ENCODE data around the gene CEP290.

Gene CEP290

DNA sequence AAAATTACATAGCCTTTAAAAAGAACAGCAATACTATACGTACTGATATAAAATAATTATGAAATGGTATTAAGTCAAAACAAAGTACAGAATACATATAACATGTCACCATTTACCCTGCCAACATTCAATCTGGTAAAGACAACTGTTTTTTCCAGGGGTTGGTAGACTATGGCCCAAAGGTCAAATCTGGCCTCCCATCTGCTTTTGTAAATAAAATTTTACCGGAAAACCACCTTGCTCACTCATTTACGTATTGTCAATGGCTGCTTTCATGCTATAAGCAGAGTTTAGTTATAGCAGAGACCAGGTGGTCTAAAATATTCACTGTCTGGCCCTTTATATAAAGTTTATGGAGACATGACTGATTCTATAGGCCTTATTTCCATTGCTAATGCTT, 14.0 kb downstream of the CEP290 start:
- DNase-seq (no peak), ATAC-seq (replicated peaks) (no peak)
- Mint-ChIP-seq H3K36me3 (ENCODE audit: insufficient read depth) (peaks cover 18% of the 10 kb centered on the region), H3K9me3 (no peaks in the 10 kb centered on the region), H3K27ac (no peak overlapping the region), H3K4me1 (ENCODE audit: low read depth in 2 of 2) (peaks cover 0 to 7% of the 10 kb centered on the region in 2 donors), H3K27me3 (no peaks in the 10 kb centered on the region), H3K4me3 (no peak overlapping the region)

GRCh38 chr12:88127099-88127498, 14.8 kb downstream of the CEP290 start:
- DNase-seq (no peak), ATAC-seq (replicated peaks) (no peak)
- Mint-ChIP-seq H3K4me3 (no peak overlapping the region), H3K9me3 (no peaks in the 10 kb centered on the region), H3K36me3 (ENCODE audit: insufficient read depth) (peaks cover 18% of the 10 kb centered on the region), H3K27ac (no peak overlapping the region), H3K27me3 (no peaks in the 10 kb centered on the region), H3K4me1 (ENCODE audit: low read depth in 2 of 2) (peaks cover 0 to 5% of the 10 kb centered on the region in 2 donors)

DNA sequence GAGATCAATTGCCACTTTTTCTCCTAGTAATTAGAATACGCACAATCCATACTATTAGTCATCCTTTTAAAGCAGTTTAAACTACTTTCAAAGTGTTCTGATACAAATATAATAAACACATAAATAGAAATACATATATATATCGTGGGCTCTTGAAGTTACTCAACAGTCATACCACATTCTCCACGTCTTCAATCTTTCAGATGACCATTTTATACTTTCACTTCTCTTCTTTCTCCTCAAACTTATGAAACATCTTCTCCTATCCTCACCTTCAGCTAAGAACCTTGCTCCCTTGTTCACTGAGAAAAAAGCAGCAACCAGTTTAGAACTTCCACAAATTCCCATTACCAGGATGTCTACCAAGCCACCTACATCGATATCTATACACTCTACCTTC, 19.2 kb downstream of the CEP290 start:
- no peaks in the 10 kb centered on the region for H3K9me3 Mint-ChIP-seq

DNA sequence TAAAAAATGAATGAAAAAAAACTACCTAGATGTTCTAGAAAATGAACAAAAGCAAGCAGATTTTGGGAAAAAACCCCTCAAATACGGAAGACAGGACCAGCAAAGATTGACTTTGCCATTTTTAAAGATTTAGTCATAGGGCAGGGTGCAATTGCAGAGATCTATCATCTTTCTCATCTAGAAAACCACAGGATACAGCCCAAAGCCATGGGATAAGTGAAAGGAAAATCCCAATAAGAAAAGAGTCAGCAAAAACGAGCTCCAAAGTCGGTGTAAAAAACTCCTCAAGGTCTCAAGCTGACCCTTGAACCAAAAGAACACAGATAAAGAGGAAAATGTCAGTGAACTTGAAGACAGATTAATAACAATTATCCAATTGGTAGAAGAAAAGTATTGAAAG, 28.0 kb downstream of the CEP290 start:
- Mint-ChIP-seq H3K27me3 (no peaks in the 10 kb centered on the region), H3K4me1 (ENCODE audit: low read depth in 2 of 2) (no peaks in the 10 kb centered on the region), H3K36me3 (ENCODE audit: insufficient read depth) (peaks cover 56% of the 10 kb centered on the region), H3K27ac (no peak overlapping the region), H3K4me3 (no peak overlapping the region), H3K9me3 (no peaks in the 10 kb centered on the region)
- DNase-seq, result no peak
- ATAC-seq (replicated peaks), result no peak

More for the DNA sequence above, 19.2 kb downstream of the CEP290 start:
- H3K4me1 Mint-ChIP-seq (ENCODE audit: low read depth in 2 of 2), result no peaks in the 10 kb centered on the region
- no peak for DNase-seq
- H3K36me3 Mint-ChIP-seq (ENCODE audit: insufficient read depth), result peaks cover 23% of the 10 kb centered on the region
- no peak for ATAC-seq (replicated peaks)
- H3K27me3 Mint-ChIP-seq, result no peaks in the 10 kb centered on the region
- H3K4me3 Mint-ChIP-seq, result no peak overlapping the region
- no peak overlapping the region for H3K27ac Mint-ChIP-seq

DNA sequence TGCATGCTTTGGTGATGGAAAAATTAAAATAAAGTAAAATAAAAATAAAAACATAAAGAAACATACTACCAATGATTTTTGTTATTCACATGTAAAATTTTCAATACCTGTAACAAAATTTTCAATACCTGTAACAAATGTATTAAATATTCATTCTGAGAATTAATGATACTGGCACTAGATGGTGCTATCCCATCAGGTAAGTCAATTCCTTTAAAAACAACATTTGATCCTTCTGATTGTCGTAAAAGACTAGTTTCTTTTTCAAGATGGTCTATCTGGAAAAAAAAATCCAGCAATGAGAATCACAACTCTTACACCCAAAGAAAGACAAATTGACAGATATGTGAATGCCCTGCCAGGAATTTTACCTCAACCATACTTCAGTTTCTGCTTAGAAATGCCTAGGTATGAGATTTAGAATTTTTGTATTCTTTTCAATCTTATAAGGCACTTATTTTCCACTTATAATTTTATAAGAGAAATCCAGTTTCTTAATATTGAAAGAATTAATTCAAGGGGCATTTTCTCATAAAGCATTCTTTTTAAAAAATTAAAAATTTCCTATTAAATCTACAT, 30.7 kb downstream of the CEP290 start:
- H3K4me1 Mint-ChIP-seq (ENCODE audit: low read depth in 2 of 2), result no peaks in the 10 kb centered on the region
- ATAC-seq (replicated peaks), result no peak
- DNase-seq, result no peak
- no peaks in the 10 kb centered on the region for H3K27me3 Mint-ChIP-seq
- H3K27ac Mint-ChIP-seq, result peak overlapping the region in 1 of 2 donors; percentile 56
- no peaks in the 10 kb centered on the region for H3K9me3 Mint-ChIP-seq
- H3K36me3 Mint-ChIP-seq (ENCODE audit: insufficient read depth), result peaks cover 36% of the 10 kb centered on the region
- H3K4me3 Mint-ChIP-seq, result no peak overlapping the region

DNA sequence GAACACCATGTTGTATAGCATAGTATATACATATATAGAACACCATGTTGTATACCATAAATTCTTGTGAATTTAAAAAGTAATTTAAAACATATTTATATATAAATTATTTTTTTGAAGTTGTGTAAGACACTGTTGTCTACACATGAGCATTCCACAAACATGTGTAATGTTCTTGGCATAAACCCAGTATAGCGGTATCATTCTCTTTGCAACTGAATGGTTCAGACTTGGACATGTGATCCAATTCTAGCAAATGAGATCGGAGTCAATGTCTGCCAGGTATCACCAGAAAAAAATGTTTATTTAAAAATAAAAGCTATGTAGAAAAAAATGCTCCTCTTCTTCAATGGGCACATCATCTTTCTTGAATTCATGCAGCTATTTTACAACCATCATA, 33.9 kb downstream of the CEP290 start:
- DNase-seq, result no peak
- H3K27me3 Mint-ChIP-seq, result no peaks in the 10 kb centered on the region
- ATAC-seq (replicated peaks), result no peak
- no peak overlapping the region for H3K4me3 Mint-ChIP-seq
- H3K27ac Mint-ChIP-seq, result no peak overlapping the region
- no peaks in the 10 kb centered on the region for H3K9me3 Mint-ChIP-seq
- peaks cover 0 to 3% of the 10 kb centered on the region in 2 donors for H3K4me1 Mint-ChIP-seq (ENCODE audit: low read depth in 2 of 2)
- peaks cover 33% of the 10 kb centered on the region for H3K36me3 Mint-ChIP-seq (ENCODE audit: insufficient read depth)

GRCh38 chr12:88093573-88093972, 48.3 kb downstream of the CEP290 start:
- H3K4me3 Mint-ChIP-seq, result no peak overlapping the region
- H3K4me1 Mint-ChIP-seq (ENCODE audit: low read depth in 2 of 2), result no peaks in the 10 kb centered on the region
- DNase-seq (no peak), ATAC-seq (replicated peaks) (no peak)
- no peaks in the 10 kb centered on the region for H3K27me3 Mint-ChIP-seq
- H3K36me3 Mint-ChIP-seq (ENCODE audit: insufficient read depth), result peaks cover 18% of the 10 kb centered on the region
- H3K27ac Mint-ChIP-seq, result no peak overlapping the region
- no peaks in the 10 kb centered on the region for H3K9me3 Mint-ChIP-seq

DNA sequence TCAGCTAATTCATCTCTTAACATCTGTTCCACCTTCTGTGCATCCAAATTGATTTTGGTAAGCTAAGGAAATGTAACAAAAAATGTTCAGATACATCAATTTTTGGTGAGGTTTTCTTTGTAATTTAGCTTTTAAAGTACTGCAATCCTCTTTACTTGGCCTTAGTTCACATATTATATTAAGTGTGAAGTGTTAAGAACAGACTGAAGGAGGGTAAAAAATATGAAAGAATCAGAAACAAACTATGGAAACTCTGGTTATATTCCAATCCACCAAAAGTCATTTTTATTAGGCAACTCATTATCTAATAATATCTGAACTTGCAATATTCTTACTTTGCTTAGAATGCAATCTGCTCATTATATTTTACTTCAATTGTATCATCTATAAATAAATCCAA, 49.1 kb downstream of the CEP290 start:
- Mint-ChIP-seq H3K36me3 (ENCODE audit: insufficient read depth) (peaks cover 16% of the 10 kb centered on the region), H3K27me3 (no peaks in the 10 kb centered on the region), H3K27ac (no peak overlapping the region), H3K9me3 (no peaks in the 10 kb centered on the region), H3K4me1 (ENCODE audit: low read depth in 2 of 2) (no peaks in the 10 kb centered on the region), H3K4me3 (no peak overlapping the region)
- no peak for DNase-seq
- no peak for ATAC-seq (replicated peaks)

GRCh38 chr12:88084210-88084609, 57.7 kb downstream of the CEP290 start:
- Mint-ChIP-seq H3K36me3 (ENCODE audit: insufficient read depth) (peaks cover 64% of the 10 kb centered on the region), H3K4me1 (ENCODE audit: low read depth in 2 of 2) (no peaks in the 10 kb centered on the region), H3K27ac (peak overlapping the region in 1 of 2 donors; percentile 38), H3K4me3 (no peak overlapping the region), H3K27me3 (no peaks in the 10 kb centered on the region), H3K9me3 (no peaks in the 10 kb centered on the region)
- ATAC-seq (replicated peaks) (no peak), DNase-seq (no peak)

GRCh38 chr12:88083634-88084033, 58.3 kb downstream of the CEP290 start:
- H3K36me3 Mint-ChIP-seq (ENCODE audit: insufficient read depth), result peaks cover 58% of the 10 kb centered on the region
- no peak for ATAC-seq (replicated peaks)
- no peak overlapping the region for H3K27ac Mint-ChIP-seq

GRCh38 chr12:88081247-88081646, 60.6 kb downstream of the CEP290 start:
- ATAC-seq (replicated peaks) (no peak), DNase-seq (no peak)
- H3K36me3 Mint-ChIP-seq (ENCODE audit: insufficient read depth), result peaks cover 52% of the 10 kb centered on the region
- no peak overlapping the region for H3K27ac Mint-ChIP-seq
- no peaks in the 10 kb centered on the region for H3K4me1 Mint-ChIP-seq (ENCODE audit: low read depth in 2 of 2)
- H3K9me3 Mint-ChIP-seq, result no peaks in the 10 kb centered on the region
- no peaks in the 10 kb centered on the region for H3K27me3 Mint-ChIP-seq
- no peak overlapping the region for H3K4me3 Mint-ChIP-seq

More at GRCh38 chr12:88083634-88084033, 58.3 kb downstream of the CEP290 start:
- no peaks in the 10 kb centered on the region for H3K4me1 Mint-ChIP-seq (ENCODE audit: low read depth in 2 of 2)
- DNase-seq, result no peak
- H3K9me3 Mint-ChIP-seq, result no peaks in the 10 kb centered on the region
- H3K27me3 Mint-ChIP-seq, result no peaks in the 10 kb centered on the region
- no peak overlapping the region for H3K4me3 Mint-ChIP-seq

DNA sequence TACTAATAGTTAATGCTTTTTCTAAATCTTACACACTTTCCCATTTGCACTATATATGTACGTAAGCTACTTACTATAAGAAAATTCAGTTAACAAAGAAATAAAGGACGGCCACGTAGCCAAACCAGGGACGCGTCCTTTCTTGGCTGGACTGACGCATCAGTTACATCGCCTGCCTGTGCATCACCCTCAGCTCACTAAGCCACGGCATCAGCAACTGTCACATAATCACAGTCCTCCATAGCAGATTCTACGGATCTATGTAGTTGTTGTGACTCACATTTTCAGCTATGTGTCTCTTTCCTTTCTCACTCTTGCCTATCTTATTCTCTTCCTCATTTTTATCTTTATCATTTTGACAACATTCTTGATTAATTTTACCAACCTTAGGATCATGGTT, 74.6 kb downstream of the CEP290 start:
- DNase-seq, result no peak
- Mint-ChIP-seq H3K27me3 (no peaks in the 10 kb centered on the region), H3K4me3 (no peak overlapping the region), H3K4me1 (ENCODE audit: low read depth in 2 of 2) (peaks cover 3 to 9% of the 10 kb centered on the region in 2 donors), H3K9me3 (no peaks in the 10 kb centered on the region), H3K36me3 (ENCODE audit: insufficient read depth) (peaks cover 10% of the 10 kb centered on the region), H3K27ac (no peak overlapping the region)
- no peak for ATAC-seq (replicated peaks)

GRCh38 chr12:88063375-88063774, 78.5 kb downstream of the CEP290 start:
- H3K4me3 Mint-ChIP-seq, result no peak overlapping the region
- DNase-seq (no peak), ATAC-seq (replicated peaks) (no peak)
- H3K27ac Mint-ChIP-seq, result peak overlapping the region in 1 of 2 donors; percentile 55
- H3K4me1 Mint-ChIP-seq (ENCODE audit: low read depth in 2 of 2), result peaks cover 3 to 9% of the 10 kb centered on the region in 2 donors
- H3K36me3 Mint-ChIP-seq (ENCODE audit: insufficient read depth), result peaks cover 25% of the 10 kb centered on the region
- H3K27me3 Mint-ChIP-seq, result no peaks in the 10 kb centered on the region
- H3K9me3 Mint-ChIP-seq, result no peaks in the 10 kb centered on the region

GRCh38 chr12:88062474-88062873, 79.4 kb downstream of the CEP290 start:
- no peak for ATAC-seq (replicated peaks)
- Mint-ChIP-seq H3K27ac (peak overlapping the region in 1 of 2 donors; percentile 0), H3K4me1 (ENCODE audit: low read depth in 2 of 2) (peaks cover 3 to 9% of the 10 kb centered on the region in 2 donors), H3K36me3 (ENCODE audit: insufficient read depth) (peaks cover 22% of the 10 kb centered on the region), H3K9me3 (no peaks in the 10 kb centered on the region), H3K4me3 (no peak overlapping the region), H3K27me3 (no peaks in the 10 kb centered on the region)
- DNase-seq, result no peak

DNA sequence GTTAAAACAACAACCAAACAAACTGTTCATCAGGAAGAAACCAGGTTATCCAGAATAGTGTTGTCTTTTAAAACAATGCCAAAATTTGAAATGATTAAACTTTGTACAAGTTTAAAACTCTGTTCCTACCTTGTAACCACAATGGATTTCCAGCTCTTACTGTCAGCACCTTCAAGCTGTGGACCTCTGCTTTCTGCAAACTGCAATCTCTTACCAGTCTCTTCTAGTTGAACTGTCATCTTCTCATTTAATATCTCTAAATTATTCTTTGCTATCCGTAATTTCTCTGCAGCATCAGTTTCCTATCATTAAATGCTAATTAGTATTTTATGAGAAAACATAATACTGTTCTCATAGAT, 83.2 kb downstream of the CEP290 start:
- peaks cover 3 to 9% of the 10 kb centered on the region in 2 donors for H3K4me1 Mint-ChIP-seq (ENCODE audit: low read depth in 2 of 2)
- no peaks in the 10 kb centered on the region for H3K9me3 Mint-ChIP-seq
- no peak overlapping the region for H3K4me3 Mint-ChIP-seq
- H3K27ac Mint-ChIP-seq, result no peak overlapping the region
- peaks cover 32% of the 10 kb centered on the region for H3K36me3 Mint-ChIP-seq (ENCODE audit: insufficient read depth)
- DNase-seq, result no peak
- ATAC-seq (replicated peaks), result no peak
- no peaks in the 10 kb centered on the region for H3K27me3 Mint-ChIP-seq

Data from effector memory CD8-positive, alpha-beta T cell (primary cell).